Measurements from ENCODE around the gene LST1.

The LST1 gene

GRCh38 chr6:31560697-31561058 lies 25.4 kb upstream of the LST1 start:
- no peak for DNase-seq

- no peak for DNase-seq
Measured at GRCh38 chr6:31567531-31568370, 18.3 kb upstream of the LST1 start.

GRCh38 chr6:31568537-31568961 lies 17.5 kb upstream of the LST1 start:
- peak; percentile 55 to 61 for DNase-seq

GRCh38 chr6:31569861-31570536 lies 16.1 kb upstream of the LST1 start:
- no peak for DNase-seq

GRCh38 chr6:31572041-31572911 lies 13.8 kb upstream of the LST1 start, which contains the start of gene LTA:
LTA (plus strand) TSS chr6:31572289; CDS start chr6:31572743, 454 bp downstream.
- DNase-seq, result peak; percentile 71 to 73

GRCh38 chr6:31573239-31574105 lies 12.6 kb upstream of the LST1 start:
- DNase-seq, result no peak

- DNase-seq, result no peak
Measured at GRCh38 chr6:31574106-31575061, 11.7 kb upstream of the LST1 start.

GRCh38 chr6:31575335-31575901 lies 10.7 kb upstream of the LST1 start, which contains the start of gene TNF:
TNF (plus strand) TSS chr6:31575565; CDS start chr6:31575742, 177 bp downstream.
- DNase-seq, result peak; percentile 87 to 89

GRCh38 chr6:31575952-31576685 lies 10.0 kb upstream of the LST1 start:
- DNase-seq, result no peak

- DNase-seq, result no peak
Measured at GRCh38 chr6:31576897-31577578, 9.0 kb upstream of the LST1 start.

- DNase-seq, result no peak
Measured at GRCh38 chr6:31577579-31577966, 8.5 kb upstream of the LST1 start.

- DNase-seq, result no peak
Measured at GRCh38 chr6:31578184-31579118, 7.6 kb upstream of the LST1 start.

- no peak for DNase-seq
Measured at GRCh38 chr6:31579119-31579505, 7.0 kb upstream of the LST1 start.

GRCh38 chr6:31579546-31580437 lies 6.3 kb upstream of the LST1 start:
- DNase-seq, result no peak

GRCh38 chr6:31580438-31580740 lies 5.7 kb upstream of the LST1 start:
- no peak for DNase-seq

GRCh38 chr6:31580807-31581433 lies 5.2 kb upstream of the LST1 start:
- peak; percentile 85 for DNase-seq

All from activated CD4-positive, alpha-beta T cell treated with anti-CD3 and anti-CD28 coated beads, Interleukin-2, amount 50 U/mL, for 4 hours (primary cell).